Measurements from ENCODE around the gene PNKD. TPM values are rescaled to one million over a fixed set of nuclear protein-coding genes. Genes with fewer than 3 reads are reported as not detected.
A peak's percentile ranks its signal among the peaks of the same experiment; 100 is the strongest.

PNKD gene
- total RNA-seq, 1 experiment from 2014 or later = 49.8 TPM

DNA sequence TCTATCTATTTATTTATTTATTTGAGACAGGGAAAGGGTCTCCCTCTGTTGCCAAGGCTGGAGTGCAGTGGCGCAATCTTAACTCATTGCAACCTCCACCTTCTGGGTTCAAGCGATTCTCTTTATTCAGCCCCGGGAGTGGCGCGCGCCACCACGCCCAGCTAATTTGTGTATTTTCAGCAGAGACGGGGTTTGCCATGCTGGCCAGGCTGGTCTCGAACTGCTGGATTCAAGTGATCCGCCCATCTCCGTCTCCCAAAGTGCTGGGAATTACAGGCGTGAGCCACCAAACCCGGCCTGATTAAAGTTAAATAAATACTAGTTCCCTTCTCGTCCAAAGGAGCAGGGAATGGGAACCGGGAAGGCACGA is 125.1 kb downstream of the PNKD start:
- H3K4me1 Mint-ChIP-seq = peaks cover 29% of the 10 kb centered on the region
- DNase-seq (ENCODE audit: low spot score) = no peak
- H3K4me3 Mint-ChIP-seq = peak overlapping the region; percentile 88
- no peaks in the 10 kb centered on the region for H3K9me3 Mint-ChIP-seq
- H3K27ac Mint-ChIP-seq = peak overlapping the region; percentile 66
- ATAC-seq = no peak
- peaks cover 41% of the 10 kb centered on the region for H3K27me3 Mint-ChIP-seq (ENCODE audit: low read depth)
- no peaks in the 10 kb centered on the region for H3K36me3 Mint-ChIP-seq
- CTCF ChIA-PET = interaction anchor here (0.5 to 5.1 kb wide), 11 partner anchors 9 to 124 kb away, joined by 3 to 52 read pairs (median 5); partner anchors contain the start of genes AAMP and PNKD
- POLR2A ChIA-PET = interaction anchor here (1.0 kb wide), 1 partner anchor 109 kb away, joined by 3 read pairs; no protein-coding TSS in a partner anchor
- TF ChIP-seq TCF7 (CRISPR knock-in tag; IDR thresholded peaks at IDR 0.05; ENCODE audit: low read depth) (no peak), FOXJ3 (CRISPR knock-in tag; IDR thresholded peaks at IDR 0.05; ENCODE audit: borderline replicate concordance) (no peak), OVOL2 (CRISPR knock-in tag; IDR thresholded peaks at IDR 0.05; ENCODE audit: borderline replicate concordance) (no peak), JAZF1 (CRISPR knock-in tag; IDR thresholded peaks at IDR 0.05) (no peak), ZNF416 (CRISPR knock-in tag; IDR thresholded peaks at IDR 0.05) (no peak), AR (CRISPR knock-in tag; IDR thresholded peaks at IDR 0.05) (no peak), USF1 (CRISPR knock-in tag; IDR thresholded peaks at IDR 0.05) (no peak)
- TF ChIP-seq, protein P1, sequence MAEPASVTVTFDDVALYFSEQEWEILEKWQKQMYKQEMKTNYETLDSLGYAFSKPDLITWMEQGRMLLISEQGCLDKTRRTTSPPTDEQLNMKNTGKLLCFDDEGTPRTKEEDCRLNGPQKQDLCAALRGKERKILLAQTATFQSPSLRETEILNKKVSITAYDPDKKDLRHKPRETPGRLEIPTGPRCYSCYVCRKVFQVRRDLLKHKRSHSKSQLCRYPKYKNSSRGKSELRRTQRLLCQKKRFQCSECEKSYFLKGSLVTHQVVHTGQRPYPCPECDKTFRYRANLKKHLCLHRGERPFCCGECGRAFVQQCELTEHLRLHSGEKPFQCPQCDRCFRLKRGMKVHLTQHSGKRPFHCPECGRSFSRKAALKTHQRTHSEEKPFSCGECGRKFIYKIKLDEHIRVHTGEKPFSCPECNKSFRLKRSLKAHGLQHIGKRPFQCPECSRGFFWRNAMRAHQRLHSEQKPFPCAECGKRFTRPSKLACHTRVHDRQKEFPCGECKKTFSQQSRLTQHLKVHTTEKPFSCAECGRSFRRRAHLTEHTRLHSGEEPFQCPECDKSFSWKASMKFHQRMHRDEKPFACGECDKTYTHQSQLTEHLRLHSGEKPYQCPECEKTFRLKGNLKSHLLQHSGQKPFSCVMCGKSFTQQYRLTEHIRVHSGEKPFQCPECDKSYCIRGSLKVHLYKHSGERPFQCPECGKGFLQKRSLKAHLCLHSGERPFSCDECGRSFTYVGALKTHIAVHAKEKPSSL (CRISPR knock-in tag; conservative IDR thresholded peaks at IDR 0.05) = no peak

GRCh38 chr2:218395826-218396687 is 125.7 kb downstream of the PNKD start:
- POLR2A ChIA-PET = interaction anchor here (1.0 kb wide), 1 partner anchor 109 kb away, joined by 3 read pairs; no protein-coding TSS in a partner anchor
- TF ChIP-seq ATF1 (CRISPR knock-in tag; IDR thresholded peaks at IDR 0.05) = no peak
- no peak for TF ChIP-seq RELA (CRISPR knock-in tag; IDR thresholded peaks at IDR 0.05; ENCODE audit: borderline replicate concordance)
- TF ChIP-seq ZNF138 (CRISPR knock-in tag; conservative IDR thresholded peaks at IDR 0.05) = no peak
- TF ChIP-seq, protein P2, sequence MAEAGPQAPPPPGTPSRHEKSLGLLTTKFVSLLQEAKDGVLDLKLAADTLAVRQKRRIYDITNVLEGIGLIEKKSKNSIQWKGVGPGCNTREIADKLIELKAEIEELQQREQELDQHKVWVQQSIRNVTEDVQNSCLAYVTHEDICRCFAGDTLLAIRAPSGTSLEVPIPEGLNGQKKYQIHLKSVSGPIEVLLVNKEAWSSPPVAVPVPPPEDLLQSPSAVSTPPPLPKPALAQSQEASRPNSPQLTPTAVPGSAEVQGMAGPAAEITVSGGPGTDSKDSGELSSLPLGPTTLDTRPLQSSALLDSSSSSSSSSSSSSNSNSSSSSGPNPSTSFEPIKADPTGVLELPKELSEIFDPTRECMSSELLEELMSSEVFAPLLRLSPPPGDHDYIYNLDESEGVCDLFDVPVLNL (CRISPR knock-in tag; IDR thresholded peaks at IDR 0.05; ENCODE audit: borderline replicate concordance, low read depth) = 0 out of 2 replicates have a peak, but pooled peaks have one; percentile 17
- TF ChIP-seq GABPB1 (CRISPR knock-in tag; IDR thresholded peaks at IDR 0.05) = peak; percentile 71
- TF ChIP-seq, protein P3, sequence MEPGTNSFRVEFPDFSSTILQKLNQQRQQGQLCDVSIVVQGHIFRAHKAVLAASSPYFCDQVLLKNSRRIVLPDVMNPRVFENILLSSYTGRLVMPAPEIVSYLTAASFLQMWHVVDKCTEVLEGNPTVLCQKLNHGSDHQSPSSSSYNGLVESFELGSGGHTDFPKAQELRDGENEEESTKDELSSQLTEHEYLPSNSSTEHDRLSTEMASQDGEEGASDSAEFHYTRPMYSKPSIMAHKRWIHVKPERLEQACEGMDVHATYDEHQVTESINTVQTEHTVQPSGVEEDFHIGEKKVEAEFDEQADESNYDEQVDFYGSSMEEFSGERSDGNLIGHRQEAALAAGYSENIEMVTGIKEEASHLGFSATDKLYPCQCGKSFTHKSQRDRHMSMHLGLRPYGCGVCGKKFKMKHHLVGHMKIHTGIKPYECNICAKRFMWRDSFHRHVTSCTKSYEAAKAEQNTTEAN (CRISPR knock-in tag; IDR thresholded peaks at IDR 0.05) = 0 out of 2 replicates have a peak, but pooled peaks have one; percentile 62
- peak; percentile 100 for TF ChIP-seq ZNF423 (CRISPR knock-in tag; IDR thresholded peaks at IDR 0.05)
- TF ChIP-seq ARID4B (CRISPR knock-in tag; IDR thresholded peaks at IDR 0.05; ENCODE audit: borderline replicate concordance) = peak; percentile 86; the same call in 1 of the 2 replicates
- TF ChIP-seq FOXK1 (CRISPR knock-in tag; IDR thresholded peaks at IDR 0.05) = peak; percentile 61
- peak; percentile 83 for TF ChIP-seq SP1 (CRISPR knock-in tag; conservative IDR thresholded peaks at IDR 0.05)
- TF ChIP-seq ZNF263 (CRISPR knock-in tag; IDR thresholded peaks at IDR 0.05; ENCODE audit: low read depth) = no peak
- TF ChIP-seq SMAD4 (CRISPR knock-in tag; IDR thresholded peaks at IDR 0.05) = no peak

More at GRCh38 chr2:218395826-218396687, 125.7 kb downstream of the PNKD start:
- H3K4me1 Mint-ChIP-seq = peaks cover 29% of the 10 kb centered on the region
- CTCF ChIA-PET = interaction anchor here (0.5 to 5.1 kb wide), 23 partner anchors 9 to 172 kb away, joined by 3 to 52 read pairs (median 4); partner anchors contain the start of genes AAMP, GPBAR1, PNKD and TMBIM1
- peaks cover 41% of the 10 kb centered on the region for H3K27me3 Mint-ChIP-seq (ENCODE audit: low read depth)
- ATAC-seq (peak; percentile 46), DNase-seq (ENCODE audit: low spot score) (peak; percentile 91)
- peak overlapping the region; percentile 88 for H3K4me3 Mint-ChIP-seq
- H3K36me3 Mint-ChIP-seq = no peaks in the 10 kb centered on the region
- H3K27ac Mint-ChIP-seq = peak overlapping the region; percentile 94
- H3K9me3 Mint-ChIP-seq = no peaks in the 10 kb centered on the region

Data from WTC11 (cell line).